Calu3 (cell line): ENCODE results near the gene SLC41A3. TPM values are rescaled to one million over a fixed set of nuclear protein-coding genes. Genes with fewer than 3 reads are reported as not detected.

Experiments used
- BruUV-seq: library from RNA; stranded (reverse); fragments of 400-500 nt; replicated peaks from 2 replicates; lab custom pipeline; 2021; lab: Mats Ljungman, UMichigan
- CTCF ChIA-PET: fragments of 300-600 bp; sonication (Branson Sonifier 250); formaldehyde crosslinking; loops from one replicate; lab custom pipeline; 2022; ENCODE audit warnings: antibody characterized with exemption; lab: Charles Lee
- DNase-seq: peaks from one replicate; pipeline ENCODE4 v3.0.0; 2022
- H3K27ac Mint-ChIP-seq: one replicate; pipeline ENCODE4 v1.8.0; 2022; ENCODE audit warnings: mixed read lengths; ENCODE audit not compliant: unreplicated experiment
- H3K27me3 Mint-ChIP-seq: one replicate; pipeline ENCODE4 v1.8.0; 2022; ENCODE audit warnings: mixed read lengths; ENCODE audit not compliant: unreplicated experiment
- H3K36me3 Mint-ChIP-seq: one replicate; pipeline ENCODE4 v1.8.0; 2022; ENCODE audit warnings: mild to moderate bottlenecking, moderate library complexity, mixed read lengths; ENCODE audit not compliant: insufficient read depth, unreplicated experiment
- H3K4me1 Mint-ChIP-seq: one replicate; pipeline ENCODE4 v1.8.0; 2022; ENCODE audit warnings: mild to moderate bottlenecking, low read depth, mixed read lengths; ENCODE audit not compliant: unreplicated experiment
- H3K4me3 Mint-ChIP-seq: one replicate; pipeline ENCODE4 v1.8.0; 2022; ENCODE audit warnings: mild to moderate bottlenecking, low read depth, moderate library complexity, mixed read lengths; ENCODE audit not compliant: unreplicated experiment
- H3K9me3 Mint-ChIP-seq: one replicate; pipeline ENCODE4 v1.8.0; 2022; ENCODE audit warnings: low read depth, mixed read lengths; ENCODE audit not compliant: unreplicated experiment
- CTCF ChIP-seq: fragments of 200-600 bp; IDR thresholded peaks from one replicate; pipeline ENCODE4 v1.8.0; 2022; ENCODE audit warnings: antibody characterized with exemption; ENCODE audit not compliant: unreplicated experiment
- intact Hi-C: fragments of 100-400 bp; cut with micrococcal nuclease; formaldehyde crosslinking; loops from one replicate; pipeline ENCODE4 v1.10.0; 2022; ENCODE audit not compliant: unreplicated experiment
- total RNA-seq: library from RNA; stranded (reverse); gene quantifications from 2 replicates; pipeline ENCODE4 v1.2.3, GENCODE V29; 2022

SLC41A3 gene
- total RNA-seq, 1 experiment from 2014 or later: 101 TPM

GRCh38 chr3:126078866-126079265 lies 5.1 kb downstream of the SLC41A3 start:
- peaks cover 22% of the 10 kb centered on the region for H3K4me1 Mint-ChIP-seq
- H3K27ac Mint-ChIP-seq: no peak overlapping the region
- TF ChIP-seq CTCF: no peak
- no peak overlapping the region for H3K4me3 Mint-ChIP-seq
- intact Hi-C loops: no loop called here
- peaks cover 16% of the 10 kb centered on the region for H3K36me3 Mint-ChIP-seq
- no peaks in the 10 kb centered on the region for H3K27me3 Mint-ChIP-seq
- CTCF ChIA-PET: interaction anchor here (0.7 kb wide), 2 partner anchors 18 to 158 kb away, joined by 4 to 7 read pairs; no protein-coding TSS in a partner anchor
- H3K9me3 Mint-ChIP-seq: no peaks in the 10 kb centered on the region
- DNase-seq: no peak
- BruUV-seq: no TSS peak

- no TSS peak for BruUV-seq
- intact Hi-C loops: no loop called here
- CTCF ChIA-PET: no interaction called here
- peaks cover 15% of the 10 kb centered on the region for H3K4me1 Mint-ChIP-seq
- no peak overlapping the region for H3K27ac Mint-ChIP-seq
- peaks cover 2% of the 10 kb centered on the region for H3K9me3 Mint-ChIP-seq
- DNase-seq: no peak
- no peaks in the 10 kb centered on the region for H3K27me3 Mint-ChIP-seq
- peaks cover 6% of the 10 kb centered on the region for H3K36me3 Mint-ChIP-seq
- no peak overlapping the region for H3K4me3 Mint-ChIP-seq
- no peak for TF ChIP-seq CTCF
Measured at GRCh38 chr3:126077754-126078153, 6.2 kb downstream of the SLC41A3 start.

- CTCF ChIA-PET: interaction anchor here (0.6 kb wide), 1 partner anchor 29 kb away, joined by 3 read pairs; no protein-coding TSS in a partner anchor
- Mint-ChIP-seq H3K4me3 (no peak overlapping the region), H3K27me3 (no peaks in the 10 kb centered on the region), H3K4me1 (peaks cover 5% of the 10 kb centered on the region), H3K27ac (no peak overlapping the region), H3K9me3 (peaks cover 3% of the 10 kb centered on the region), H3K36me3 (no peaks in the 10 kb centered on the region)
- intact Hi-C loops: no loop called here
- TF ChIP-seq CTCF: no peak
- DNase-seq: no peak
- BruUV-seq: no TSS peak
Measured at GRCh38 chr3:126076140-126076539, 7.8 kb downstream of the SLC41A3 start.

- CTCF ChIA-PET: no interaction called here
- peaks cover 3% of the 10 kb centered on the region for H3K9me3 Mint-ChIP-seq
- no peaks in the 10 kb centered on the region for H3K27me3 Mint-ChIP-seq
- no peak for TF ChIP-seq CTCF
- no TSS peak for BruUV-seq
- no peak overlapping the region for H3K27ac Mint-ChIP-seq
- H3K36me3 Mint-ChIP-seq: no peaks in the 10 kb centered on the region
- intact Hi-C loops: no loop called here
- DNase-seq: no peak
- H3K4me1 Mint-ChIP-seq: peaks cover 2% of the 10 kb centered on the region
- no peak overlapping the region for H3K4me3 Mint-ChIP-seq
Measured at GRCh38 chr3:126070146-126070545, 13.8 kb downstream of the SLC41A3 start.
